ENCODE data around the gene ATP13A1. TPM values are rescaled to one million over a fixed set of nuclear protein-coding genes. Genes with fewer than 3 reads are reported as not detected.

Gene ATP13A1
- total RNA-seq, 1 donor from 2014 or later: 74.9 TPM

GRCh38 chr19:19643158-19644053, 20.1 kb downstream of the ATP13A1 start, which contains the start of gene GMIP:
TSS of gene GMIP (minus strand) at chr19:19643657. CDS start at chr19:19643529, 128 bp downstream.
- DNase-seq (ENCODE audit: low spot score): peak; percentile 84

DNA sequence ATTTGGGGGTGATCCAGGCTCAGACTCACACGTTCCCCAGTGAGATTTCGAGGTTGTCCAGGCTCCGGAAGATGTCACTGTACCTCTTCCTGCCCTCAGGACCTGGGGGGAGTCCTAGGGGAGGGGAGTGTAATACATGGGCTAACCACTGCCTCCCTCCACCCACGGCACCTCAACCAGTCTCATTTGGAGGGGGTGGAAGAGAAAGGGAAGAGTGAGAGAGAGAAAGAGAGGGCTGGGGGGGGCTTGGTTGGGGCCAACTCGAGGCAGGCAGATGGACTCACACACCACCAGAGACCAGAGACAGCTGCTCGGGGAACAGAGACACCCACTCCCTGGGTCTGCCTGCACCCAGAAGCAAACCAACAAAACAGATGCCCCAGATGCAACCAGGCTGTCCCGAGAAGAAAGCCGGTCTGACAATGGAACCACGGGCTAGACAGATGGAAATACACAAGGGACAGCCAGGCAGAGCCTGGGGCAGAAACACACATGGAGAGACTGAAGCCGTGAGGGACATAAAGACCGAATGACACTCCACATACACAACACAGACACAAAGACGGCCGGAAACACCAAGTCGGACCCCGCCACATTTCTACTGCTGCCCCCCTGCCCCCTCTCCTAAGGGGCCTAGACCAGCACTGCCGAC, 20.8 kb downstream of the ATP13A1 start:
- DNase-seq (ENCODE audit: low spot score): no peak

- no peak for DNase-seq (ENCODE audit: low spot score)
Observed at GRCh38 chr19:19637523-19638251, 25.8 kb downstream of the ATP13A1 start.

DNA sequence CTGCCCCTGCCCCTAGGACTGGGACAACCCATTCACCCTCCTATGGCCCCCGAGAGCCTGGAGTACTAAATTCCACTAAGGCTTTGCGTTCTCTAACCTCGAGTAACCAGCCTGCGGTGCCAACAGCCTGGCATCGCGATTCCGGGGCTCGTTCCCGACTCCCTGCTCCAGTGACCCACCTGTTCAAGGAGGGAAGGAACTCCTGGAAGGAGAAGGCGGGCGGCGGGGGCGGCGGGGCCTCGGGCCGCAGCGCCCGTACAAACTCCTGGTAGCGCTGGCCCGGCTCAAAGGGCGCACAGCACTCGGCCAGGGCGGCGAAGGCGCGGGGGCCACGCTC, 26.3 kb downstream of the ATP13A1 start:
- DNase-seq (ENCODE audit: low spot score): no peak

- DNase-seq (ENCODE audit: low spot score): no peak
Observed at GRCh38 chr19:19636573-19637185, 26.8 kb downstream of the ATP13A1 start.

- DNase-seq (ENCODE audit: low spot score): no peak
Observed at GRCh38 chr19:19635313-19635702, 28.2 kb downstream of the ATP13A1 start.

DNA sequence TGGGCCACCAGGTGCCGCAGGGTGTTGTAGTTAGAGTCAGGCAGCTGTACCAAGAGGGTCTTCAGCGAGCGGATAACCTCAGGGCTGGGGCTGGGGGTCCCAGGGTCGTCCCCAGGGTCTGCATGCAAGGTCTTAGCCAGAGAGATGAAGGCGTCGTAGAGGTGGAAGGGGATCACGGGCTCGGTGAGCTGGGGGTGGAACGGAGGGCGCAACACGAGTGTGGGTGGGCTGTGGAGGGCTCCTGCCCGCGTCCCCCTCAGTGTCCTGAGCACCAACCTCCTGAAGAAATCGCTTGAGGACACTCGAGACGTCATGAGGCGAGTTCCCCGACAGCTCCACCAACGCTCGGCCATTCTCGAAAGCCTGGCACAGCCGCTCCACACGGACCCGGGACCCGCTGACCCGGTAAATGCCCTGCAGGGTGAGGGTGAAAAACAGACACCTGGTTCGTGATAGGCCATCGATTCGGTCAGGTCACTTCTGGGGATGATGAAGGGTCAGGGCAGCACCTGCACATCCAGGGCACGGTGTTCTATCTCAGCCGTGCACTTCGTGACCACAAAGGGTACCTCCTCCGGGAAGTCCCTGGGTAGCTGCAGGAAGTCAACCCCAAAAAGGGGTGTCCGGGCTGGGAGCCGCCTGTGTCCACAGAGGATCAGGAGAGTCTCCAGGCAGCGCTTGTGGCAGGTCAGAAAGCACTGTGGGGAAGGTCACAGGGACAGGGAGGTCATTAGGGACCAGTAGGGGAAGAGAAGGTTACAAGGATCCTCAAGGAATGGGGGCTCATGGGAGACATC, 28.8 kb downstream of the ATP13A1 start:
- no peak for DNase-seq (ENCODE audit: low spot score)

DNA sequence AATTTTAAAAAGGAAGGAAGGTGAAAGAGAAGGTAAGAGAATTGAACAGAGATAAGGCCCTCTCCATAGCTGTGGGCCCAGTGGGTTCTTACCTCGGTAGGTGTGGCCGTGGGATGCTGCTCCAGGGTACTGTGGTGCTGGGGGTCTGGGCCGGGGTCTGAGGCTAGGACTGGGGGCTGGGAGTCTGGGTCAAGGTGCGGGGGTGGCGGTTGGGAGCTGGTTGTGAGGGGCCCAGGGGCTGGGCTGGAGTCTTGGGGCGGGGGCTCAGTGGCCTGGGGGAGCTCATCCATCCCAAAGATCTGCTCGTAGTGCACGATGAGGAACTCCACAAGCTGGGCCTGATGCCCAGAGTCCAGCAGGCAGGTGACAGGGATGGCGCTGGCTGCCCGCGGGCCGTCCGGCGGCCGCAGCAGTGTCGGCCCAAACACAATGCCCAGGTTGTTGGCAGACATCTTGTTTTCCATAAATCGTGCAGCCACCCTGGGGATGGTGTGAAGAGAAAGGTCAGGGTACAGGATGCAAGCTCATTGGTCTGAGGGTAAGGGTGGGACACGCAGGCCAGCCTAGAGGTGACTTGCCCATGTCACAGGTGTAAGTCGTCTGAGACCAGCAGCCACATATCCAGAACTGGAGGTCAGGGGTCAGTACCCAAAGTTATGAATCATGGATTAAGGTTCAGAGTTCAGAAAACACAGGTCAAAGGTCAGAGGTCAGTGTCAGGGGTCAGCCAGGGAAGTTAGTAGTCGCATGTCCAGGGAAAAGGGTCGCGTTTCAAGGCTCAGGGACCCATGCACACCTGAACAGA, 29.6 kb downstream of the ATP13A1 start:
- no peak for DNase-seq (ENCODE audit: low spot score)

GRCh38 chr19:19632661-19633060, 30.8 kb downstream of the ATP13A1 start:
- DNase-seq (ENCODE audit: low spot score): no peak

GRCh38 chr19:19631346-19631745, 32.1 kb downstream of the ATP13A1 start:
- no peak for DNase-seq (ENCODE audit: low spot score)

- no peak for DNase-seq (ENCODE audit: low spot score)
Observed at GRCh38 chr19:19630426-19630825, 33.0 kb downstream of the ATP13A1 start.

GRCh38 chr19:19630062-19630414, 33.4 kb downstream of the ATP13A1 start:
- no peak for DNase-seq (ENCODE audit: low spot score)

GRCh38 chr19:19628501-19629134, 34.9 kb downstream of the ATP13A1 start:
- DNase-seq (ENCODE audit: low spot score): peak; percentile 74

GRCh38 chr19:19627621-19628500, 35.6 kb downstream of the ATP13A1 start, which contains the start of gene LPAR2:
TSS of gene LPAR2 (minus strand) at chr19:19628220. CDS start at chr19:19627275, 945 bp downstream.
- no peak for DNase-seq (ENCODE audit: low spot score)

DNA sequence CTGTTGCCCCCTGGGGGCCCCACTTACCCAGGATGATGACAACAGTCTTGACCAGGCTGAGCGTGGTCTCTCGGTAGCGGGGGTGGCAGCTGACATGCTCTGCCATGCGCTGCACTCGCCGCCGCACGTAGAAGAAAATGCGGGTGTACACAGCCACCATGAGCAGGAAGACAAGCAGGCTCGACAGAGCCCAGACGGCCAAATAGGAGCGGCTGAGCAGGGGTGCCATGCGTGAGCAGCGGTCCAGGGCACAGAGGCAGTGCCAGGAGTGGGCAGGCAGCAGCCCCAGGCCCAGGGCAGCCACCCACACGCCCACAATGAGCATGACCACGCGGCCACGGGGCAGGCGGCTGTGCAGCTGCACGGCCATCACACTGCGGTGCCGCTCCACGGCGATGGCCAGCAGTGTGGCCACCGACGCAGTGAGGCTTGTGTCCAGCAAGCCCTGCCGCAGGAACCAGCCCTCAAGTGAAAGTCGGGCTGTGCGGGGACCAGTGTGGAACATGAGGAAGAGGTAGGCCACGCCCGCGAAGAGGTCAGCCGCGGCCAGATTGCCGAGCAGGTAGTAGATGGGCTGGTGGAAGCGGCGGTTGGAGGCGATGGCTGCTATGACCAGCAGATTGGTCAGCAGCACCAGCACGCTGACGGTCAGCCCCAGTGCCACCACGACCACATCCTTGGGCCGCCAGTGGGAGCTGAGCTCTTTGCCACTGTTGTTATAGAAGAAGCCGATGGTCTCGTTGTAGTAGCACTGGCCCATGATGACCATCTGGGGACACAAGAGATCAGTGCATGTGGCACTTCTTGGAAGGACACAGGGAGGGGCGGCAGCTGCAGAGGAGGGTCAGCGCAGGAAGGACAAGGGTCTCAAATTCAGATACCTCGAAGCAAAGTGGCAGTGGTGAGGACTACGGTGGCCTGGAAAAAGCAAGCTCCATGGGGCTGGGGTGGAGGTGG, 36.7 kb downstream of the ATP13A1 start:
- DNase-seq (ENCODE audit: low spot score): no peak

DNA sequence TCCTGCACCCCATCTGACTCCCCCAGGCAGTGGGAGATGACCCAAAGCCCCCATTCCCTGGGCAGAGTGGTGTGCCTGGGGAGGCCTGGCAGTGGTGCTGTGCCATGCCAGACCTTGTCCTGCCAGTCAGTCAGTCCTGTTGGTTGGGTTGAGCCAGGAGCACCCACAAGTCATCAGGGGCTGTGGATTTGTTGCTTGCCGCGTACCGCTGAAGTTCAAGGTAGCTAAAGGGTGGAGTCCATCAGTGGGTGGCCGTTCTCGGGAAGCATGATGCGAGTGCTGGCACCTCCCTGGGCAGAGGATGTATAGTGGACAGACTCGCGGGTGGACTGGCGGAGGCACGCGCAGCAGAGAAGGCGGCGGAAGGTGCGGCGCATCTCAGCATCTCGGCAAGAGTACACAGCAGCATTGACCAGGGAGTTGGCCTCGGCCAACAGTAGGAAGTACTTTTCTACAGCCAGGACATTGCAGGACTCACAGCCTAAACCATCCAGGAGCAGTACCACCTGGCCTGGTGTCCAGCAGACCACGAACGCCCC, 39.4 kb downstream of the ATP13A1 start:
- DNase-seq (ENCODE audit: low spot score): no peak

DNA sequence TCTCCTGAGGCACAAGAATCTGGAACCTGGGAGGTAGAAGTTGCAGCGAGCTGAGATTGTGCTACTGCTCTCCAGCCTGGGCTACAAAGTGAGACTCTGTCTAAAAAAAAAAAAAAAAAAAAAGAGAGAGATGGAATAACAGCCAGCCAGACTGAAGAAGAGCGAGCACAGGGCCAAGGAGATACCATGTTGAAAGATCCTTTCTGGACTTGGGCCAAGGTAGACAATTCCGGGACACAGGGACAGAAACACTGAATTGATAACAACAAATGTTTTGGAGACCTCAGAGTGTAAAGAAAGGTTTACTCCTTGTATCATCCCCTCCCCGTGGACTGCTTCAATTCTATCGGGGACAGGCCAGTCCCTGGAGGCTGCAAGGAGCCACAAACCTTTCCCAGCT, 40.1 kb downstream of the ATP13A1 start:
- no peak for DNase-seq (ENCODE audit: low spot score)
